Anterior cingulate cortex (tissue), 58 donors: ENCODE results near the gene AMPD2.

Experiments
- DNase-seq, 58 donors: peaks; one replicate each; lab custom pipeline; 2025; lab: John Stamatoyannopoulos, UW

Gene AMPD2

GRCh38 chr1:109619576-109620400 lies at the start of gene AMPD2, which contains the start of gene GNAT2:
Gene AMPD2, plus strand, starts transcription at chr1:109619837. Its CDS starts 1,339 bp downstream, at chr1:109621176.
Gene GNAT2, minus strand, starts transcription at chr1:109619616. Its CDS starts 6,746 bp downstream, at chr1:109612870.
- DNase-seq, result peak in 29 of 58 donors; percentile 24 to 62 (median 41)

GRCh38 chr1:109570414-109570813 lies 49.2 kb upstream of the AMPD2 start:
- DNase-seq, result no peak

- no peak for DNase-seq
Observed at GRCh38 chr1:109573785-109574184, 45.9 kb upstream of the AMPD2 start.

DNA sequence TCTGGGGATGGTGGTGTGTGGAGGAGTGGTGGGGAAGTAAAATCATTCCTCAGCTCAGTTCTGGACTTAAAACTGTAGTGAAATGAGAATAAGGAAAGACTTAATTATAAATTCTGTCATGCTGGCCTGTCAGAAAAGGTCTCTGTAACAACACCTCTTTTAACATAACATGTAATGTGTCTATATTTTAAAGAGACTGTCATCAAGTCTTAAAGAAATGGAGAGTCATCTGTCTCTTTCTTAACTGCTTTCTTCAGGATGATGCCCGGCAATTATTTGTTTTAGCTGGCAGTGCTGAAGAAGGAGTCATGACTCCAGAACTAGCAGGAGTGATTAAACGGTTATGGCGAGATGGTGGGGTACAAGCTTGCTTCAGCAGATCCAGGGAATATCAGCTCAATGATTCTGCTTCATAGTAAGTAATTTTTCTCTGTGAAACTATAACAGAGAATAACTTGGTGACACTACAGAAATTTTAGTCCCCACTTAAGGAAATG lies 40.6 kb upstream of the AMPD2 start:
- DNase-seq, result peak in 1 of 58 donors; percentile 1

DNA sequence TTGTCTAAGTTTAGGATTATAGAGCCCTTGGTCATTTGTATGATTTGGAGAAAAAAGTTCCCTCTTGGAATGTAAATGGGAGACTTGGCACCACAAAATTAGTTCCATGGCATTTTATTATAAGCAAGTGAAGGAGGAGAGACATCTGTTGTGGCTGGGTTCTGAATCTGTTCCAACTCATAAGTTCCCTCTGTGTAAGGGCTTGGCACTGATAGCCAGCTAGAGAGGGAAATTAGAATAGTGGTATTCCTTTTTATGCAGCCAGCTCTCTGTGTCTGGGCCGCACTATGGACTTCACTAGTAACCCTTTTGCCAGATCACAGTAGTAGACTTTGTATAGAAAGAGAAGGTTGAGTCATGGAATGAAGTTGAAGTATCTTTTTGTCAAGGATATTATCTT lies 40.1 kb upstream of the AMPD2 start:
- DNase-seq, result peak in 3 of 58 donors; percentile 6 to 15 (median 8)

DNA sequence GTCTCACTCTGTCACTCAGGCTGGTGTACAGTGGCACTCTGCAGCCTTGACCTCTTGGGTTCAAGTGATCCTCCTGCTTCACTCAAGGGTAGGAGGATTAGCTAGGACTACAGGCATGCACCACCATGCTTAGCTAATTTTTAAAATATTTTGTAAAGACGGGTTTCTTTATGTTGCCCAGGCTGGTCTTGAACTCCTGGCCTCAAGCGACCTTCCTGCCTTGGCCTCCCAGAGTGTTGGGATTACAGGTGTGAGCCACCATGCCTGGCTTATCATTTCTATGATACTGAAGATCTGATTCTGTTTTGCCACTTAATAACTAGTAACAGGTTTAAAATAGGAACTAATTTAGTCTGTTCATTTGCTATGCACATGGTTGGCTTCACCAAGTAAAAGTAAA lies 37.6 kb upstream of the AMPD2 start:
- no peak for DNase-seq

GRCh38 chr1:109584766-109585165 lies 34.9 kb upstream of the AMPD2 start:
- no peak for DNase-seq

- DNase-seq, result no peak
Observed at GRCh38 chr1:109586055-109586454, 33.6 kb upstream of the AMPD2 start.

- DNase-seq, result no peak
Observed at GRCh38 chr1:109589177-109589576, 30.5 kb upstream of the AMPD2 start.

- no peak for DNase-seq
Observed at GRCh38 chr1:109589679-109590078, 30.0 kb upstream of the AMPD2 start.

DNA sequence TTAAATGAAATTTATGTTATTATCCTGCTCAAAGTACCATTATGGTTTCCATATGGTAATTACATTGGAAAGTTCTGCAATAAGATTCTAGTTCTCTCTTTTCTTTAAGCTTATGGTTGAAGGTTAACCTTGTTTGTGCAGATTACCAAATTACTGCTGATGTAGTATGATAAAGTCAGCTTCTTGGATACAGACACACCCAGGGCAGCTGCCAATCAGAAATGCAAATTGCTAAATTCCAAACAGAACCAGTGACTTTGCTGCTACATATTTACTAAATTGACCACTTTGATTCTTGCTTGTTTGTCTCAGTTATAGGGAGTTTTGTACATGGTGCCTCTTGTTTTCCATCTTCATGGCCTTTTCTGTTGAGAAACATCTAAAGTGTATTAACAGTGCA lies 26.7 kb upstream of the AMPD2 start:
- no peak for DNase-seq

DNA sequence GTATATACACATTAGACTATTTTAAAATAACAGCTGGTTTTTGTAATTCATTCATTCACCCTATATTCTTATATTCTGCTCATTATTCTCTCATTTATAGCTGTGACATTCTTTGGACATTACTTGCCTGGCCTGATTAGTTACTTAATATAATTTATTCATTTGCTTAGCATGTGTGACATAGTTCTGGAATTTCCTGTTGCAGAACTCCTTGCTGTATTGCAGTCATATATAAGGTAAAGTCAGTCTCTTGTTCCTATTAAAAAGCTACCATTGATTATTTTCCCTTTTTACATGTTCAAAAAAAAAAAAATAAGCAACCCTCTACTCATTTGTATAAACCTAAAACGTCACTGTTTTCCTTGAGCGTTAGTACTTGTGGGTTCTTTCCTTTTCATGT lies 24.1 kb upstream of the AMPD2 start:
- DNase-seq, result no peak

GRCh38 chr1:109598156-109598555 lies 21.5 kb upstream of the AMPD2 start:
- no peak for DNase-seq

DNA sequence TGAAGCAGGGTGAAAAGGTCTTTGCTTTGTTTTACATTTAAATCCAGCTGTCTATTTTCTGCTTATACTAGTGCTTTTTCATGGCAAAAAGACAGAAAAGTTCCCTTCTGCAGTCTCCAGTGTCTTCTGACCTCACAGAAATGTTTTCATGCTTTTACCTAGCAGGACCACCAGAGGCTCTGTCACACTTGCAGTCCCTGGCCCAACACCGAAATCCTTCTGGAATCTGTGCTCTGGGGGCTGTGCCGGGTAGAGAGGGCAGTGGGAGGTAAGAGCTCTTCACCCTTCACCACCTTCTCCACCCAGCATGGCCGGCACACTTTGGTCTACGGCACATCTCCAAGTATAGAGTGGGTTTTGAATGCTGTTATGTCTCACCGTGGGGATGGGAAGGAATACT lies 21.0 kb upstream of the AMPD2 start:
- no peak for DNase-seq

DNA sequence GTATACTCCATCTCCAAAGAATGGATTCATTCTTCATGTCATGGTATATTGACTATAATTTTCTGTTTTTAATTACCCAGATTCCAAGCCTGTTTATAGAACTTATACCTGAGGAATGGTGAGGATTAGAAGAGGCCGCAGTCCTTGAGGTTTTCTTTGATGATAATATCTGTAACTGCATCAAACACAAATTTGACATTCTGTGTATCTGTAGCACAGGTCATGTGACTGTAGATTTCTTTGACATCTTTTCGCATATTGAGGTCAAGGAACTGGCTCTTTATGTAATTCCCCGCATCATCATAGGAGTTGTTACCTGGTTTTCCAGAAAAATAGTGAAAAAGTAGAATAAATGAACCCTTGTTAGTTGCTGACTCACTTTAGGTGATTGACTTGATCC lies 16.4 kb upstream of the AMPD2 start:
- no peak for DNase-seq

DNA sequence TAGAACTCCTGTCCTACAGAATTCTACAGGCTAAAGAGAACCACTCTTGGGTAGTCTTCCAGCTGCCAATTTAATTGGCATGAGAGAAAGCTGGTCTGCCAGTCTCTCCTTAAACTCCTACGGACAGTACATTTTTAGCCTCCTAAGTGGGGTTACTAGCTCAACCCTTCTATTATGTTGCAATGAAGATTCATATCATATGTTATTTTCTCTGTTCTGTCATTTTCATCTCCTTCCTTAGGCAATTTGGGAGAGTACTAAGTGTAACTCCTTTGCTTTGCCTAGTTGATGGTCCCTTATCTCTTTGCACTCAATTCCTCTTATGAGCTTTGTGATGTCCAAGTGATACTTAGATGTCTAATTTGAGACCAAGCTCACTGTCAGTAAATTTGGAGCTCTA lies 14.3 kb upstream of the AMPD2 start:
- no peak for DNase-seq

DNA sequence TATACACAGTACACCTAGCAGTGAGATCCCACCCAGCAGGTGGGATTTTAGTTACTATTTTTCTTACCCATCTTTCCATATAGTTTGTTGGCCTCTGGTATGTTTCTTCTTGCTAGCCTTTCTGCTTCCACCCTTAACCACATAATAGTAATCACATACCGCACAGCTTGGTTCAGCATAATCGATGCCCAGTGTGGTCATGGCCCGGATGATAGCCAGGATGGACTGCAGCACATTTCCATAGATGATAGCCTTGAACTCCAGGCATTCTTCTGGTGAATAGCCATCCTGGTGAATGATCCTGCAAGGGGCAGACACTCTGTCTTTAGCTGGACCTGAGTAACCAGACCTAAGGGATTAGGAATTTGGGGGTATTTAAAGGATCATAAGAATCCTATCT lies 9.8 kb upstream of the AMPD2 start:
- DNase-seq, result no peak

DNA sequence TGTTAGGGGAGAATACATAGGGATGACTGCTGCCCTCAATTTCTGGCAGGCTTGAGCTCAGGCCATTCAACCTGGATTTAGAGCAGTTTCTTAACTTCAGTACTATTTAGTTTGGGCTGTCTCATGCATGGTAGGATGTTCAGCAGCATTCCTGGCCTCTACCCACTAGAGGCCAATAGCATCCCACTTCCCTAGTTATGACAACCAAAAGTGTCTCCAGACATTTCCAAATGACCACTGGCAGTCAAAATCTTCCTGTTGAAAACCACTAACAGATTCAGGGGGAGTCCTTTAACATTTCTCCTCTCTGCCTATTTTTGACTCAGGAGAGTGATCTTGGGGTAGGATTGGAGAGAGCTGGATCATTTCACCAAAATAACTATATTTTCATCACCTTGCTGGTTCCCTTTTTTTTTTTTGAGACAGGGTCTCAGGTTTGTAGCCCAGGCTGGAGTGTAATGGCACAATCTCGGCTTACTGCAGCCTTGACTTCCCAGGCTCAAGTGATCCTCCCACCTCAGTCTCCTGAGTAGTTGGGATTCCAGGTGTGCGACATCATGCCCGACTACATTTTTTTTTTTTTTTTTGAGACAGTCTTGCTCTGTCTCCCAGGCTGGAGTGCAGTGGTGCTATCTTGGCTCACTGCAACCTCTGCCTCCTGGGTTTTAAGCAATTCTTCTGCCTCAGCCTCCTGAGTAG lies 8.9 kb upstream of the AMPD2 start:
- no peak for DNase-seq

DNA sequence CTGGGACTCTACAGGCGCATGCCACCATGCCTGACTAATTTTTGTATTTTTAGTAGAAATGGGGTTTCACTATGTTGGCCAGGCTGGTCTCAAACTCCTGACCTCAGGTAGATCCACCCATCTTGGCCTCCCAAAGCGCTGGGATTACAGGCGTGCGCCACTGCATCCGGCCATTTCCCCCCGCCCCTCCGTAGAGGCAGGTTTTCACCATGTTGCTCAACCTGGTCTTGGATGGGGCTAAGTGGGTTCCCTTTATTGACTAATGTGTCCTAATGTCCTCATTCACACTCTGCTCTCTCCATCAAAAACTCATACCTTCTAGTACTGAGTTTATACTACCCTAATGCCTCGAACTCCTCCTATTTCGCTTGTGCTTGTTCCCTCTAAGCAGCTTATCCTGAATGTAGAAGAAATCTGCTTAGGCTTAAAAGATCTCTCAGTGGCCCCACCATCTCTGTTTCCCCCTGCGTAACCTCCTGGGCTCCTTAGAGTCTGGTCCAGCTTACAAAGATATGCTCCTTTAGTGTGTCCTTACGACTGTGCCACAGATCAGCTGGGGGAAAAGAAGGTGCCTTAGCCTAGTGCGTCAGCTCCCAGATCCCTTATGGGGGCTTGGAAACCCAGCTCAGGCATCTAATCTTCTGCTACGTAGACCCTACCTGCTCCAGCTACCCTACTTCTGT lies 8.2 kb upstream of the AMPD2 start:
- no peak for DNase-seq

- no peak for DNase-seq
Observed at GRCh38 chr1:109613361-109614147, 6.1 kb upstream of the AMPD2 start.
